NOMO-1 (cell line): Measurements from ENCODE around the gene ZNF628.

ENCODE experiments used
- DNase-seq, 2 experiments: peaks; one replicate each; lab custom pipeline; 2025; ENCODE audit not compliant: unreplicated experiment in 2 of 2; lab: John Stamatoyannopoulos, UW

Gene ZNF628

GRCh38 chr19:55526216-55527196 is 50.1 kb downstream of the ZNF628 start:
- DNase-seq, result no peak

- no peak for DNase-seq
Observed at GRCh38 chr19:55527197-55528029, 51.0 kb downstream of the ZNF628 start.

- no peak for DNase-seq
Observed at GRCh38 chr19:55528030-55528803, 51.8 kb downstream of the ZNF628 start.

- no peak for DNase-seq
Observed at GRCh38 chr19:55529636-55530234, 53.3 kb downstream of the ZNF628 start.

- no peak for DNase-seq
Observed at GRCh38 chr19:55530996-55531395, 54.6 kb downstream of the ZNF628 start.
